ENCODE measurements around the gene PCDH9. TPM values are rescaled to one million over a fixed set of nuclear protein-coding genes. Genes with fewer than 3 reads are reported as not detected.

The PCDH9 gene
- total and polyA plus RNA-seq, 12 donors, result 2.9 to 32.0 (median 15.4) TPM

DNA sequence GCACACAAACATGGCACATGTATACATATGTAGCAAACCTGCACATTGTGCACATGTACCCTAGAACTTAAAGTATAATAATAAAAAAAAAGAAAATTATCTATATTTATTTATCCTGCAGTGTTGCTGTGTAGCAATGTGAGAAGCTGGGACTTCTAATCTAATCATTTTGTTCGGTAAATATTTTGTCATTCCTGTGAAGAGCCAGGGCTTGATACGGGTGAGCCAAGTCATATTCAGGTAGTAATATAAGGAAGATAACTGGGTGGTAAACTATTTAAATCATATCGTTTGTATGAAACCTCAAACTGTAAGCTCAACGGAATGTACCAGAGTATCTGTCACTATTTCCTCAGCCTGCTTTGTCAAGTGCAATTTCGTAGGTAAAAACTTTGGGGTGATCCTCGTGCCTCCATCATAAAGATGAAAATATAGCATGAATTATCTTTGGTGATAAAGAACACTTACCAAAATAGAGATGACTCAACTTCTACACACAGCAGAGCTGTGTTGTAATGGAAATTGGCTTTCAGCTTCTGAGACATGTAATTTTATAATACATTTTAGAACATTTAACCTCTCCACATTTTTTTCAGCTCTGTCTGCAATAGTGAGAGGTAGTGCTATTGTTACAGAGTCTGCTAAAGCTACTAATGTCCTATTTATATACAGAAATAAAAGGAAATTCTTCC lies 92.9 kb downstream of the PCDH9 start:
- ATAC-seq, result peak in 1 of 8 donors; percentile 48
- no peak for TF ChIP-seq CTCF (IDR thresholded peaks at IDR 0.05)
- H3K27me3 ChIP-seq, result no peaks in the 10 kb centered on the region
- H3K27ac ChIP-seq, result peak overlapping the region in 4 of 10 donors; percentile 78 to 83 (median 82)
- H3K36me3 ChIP-seq, result no peaks in the 10 kb centered on the region
- H3K9me3 ChIP-seq, result no peaks in the 10 kb centered on the region
- WGBS, 2 donors, result 49 to 65% methylated on average over 6 of the region's 6 CpGs
- intact Hi-C loops (cut with DNase I), result loop anchor here in 2 of 10 donors (5.0 kb wide), 1 partner anchor 95 kb away; the partner anchor contains the start of gene PCDH9 (in 2 of the 2)
- no peak for DNase-seq
- H3K4me1 ChIP-seq, result peaks cover 0 to 43% (median 14%) of the 10 kb centered on the region in 9 donors
- H3K4me3 ChIP-seq, result no peak overlapping the region

GRCh38 chr13:67136157-67136556 lies 94.0 kb downstream of the PCDH9 start:
- H3K4me3 ChIP-seq, result no peak overlapping the region
- no peaks in the 10 kb centered on the region for H3K9me3 ChIP-seq
- peaks cover 0 to 43% (median 14%) of the 10 kb centered on the region in 9 donors for H3K4me1 ChIP-seq
- no peaks in the 10 kb centered on the region for H3K27me3 ChIP-seq
- TF ChIP-seq CTCF (IDR thresholded peaks at IDR 0.05), result no peak
- intact Hi-C loops (cut with DNase I), result loop anchor here in 2 of 10 donors (5.0 kb wide), 1 partner anchor 96 kb away; the partner anchor contains the start of gene PCDH9 (in 2 of the 2)
- DNase-seq (no peak), ATAC-seq (peak in 6 of 8 donors; percentile 50 to 84 (median 62))
- H3K27ac ChIP-seq, result peak overlapping the region in 6 of 10 donors; percentile 14 to 83 (median 80)
- 56 to 66% methylated on average over 5 of the region's 5 CpGs for WGBS, 2 donors
- no peaks in the 10 kb centered on the region for H3K36me3 ChIP-seq

DNA sequence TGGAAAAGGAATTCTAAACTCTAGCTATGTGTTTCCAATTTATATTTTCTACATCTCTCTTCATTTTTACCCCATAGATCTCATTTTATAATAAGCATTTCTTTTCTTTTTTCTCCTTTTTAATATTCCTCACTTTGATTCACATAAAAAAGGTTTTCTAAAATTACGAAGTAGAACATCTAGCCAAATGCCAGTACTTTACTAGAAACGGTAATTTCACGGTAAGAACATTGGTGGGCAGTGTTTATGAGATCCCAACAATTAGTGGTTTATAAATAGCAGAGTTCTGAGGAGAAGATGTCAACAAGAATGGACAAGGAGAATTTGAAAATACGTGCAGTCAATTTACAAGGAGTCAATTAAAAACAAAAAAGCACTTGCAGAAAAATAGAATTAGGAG lies 94.8 kb downstream of the PCDH9 start:
- no peak for TF ChIP-seq CTCF (IDR thresholded peaks at IDR 0.05)
- Histone ChIP-seq H3K27ac (peak overlapping the region in 8 of 10 donors; percentile 14 to 83 (median 73)), H3K36me3 (no peaks in the 10 kb centered on the region), H3K4me3 (no peak overlapping the region), H3K4me1 (peaks cover 0 to 42% (median 14%) of the 10 kb centered on the region in 9 donors), H3K27me3 (no peaks in the 10 kb centered on the region), H3K9me3 (no peaks in the 10 kb centered on the region)
- ATAC-seq, result peak in 1 of 8 donors; percentile 28
- WGBS, 2 donors, result 47 to 64% methylated on average over 4 of the region's 4 CpGs
- no peak for DNase-seq
- intact Hi-C loops (cut with DNase I), result loop anchor here in 2 of 10 donors (5.0 kb wide), 1 partner anchor 97 kb away; the partner anchor contains the start of gene PCDH9 (in 2 of the 2)

GRCh38 chr13:67134417-67135129 lies 95.6 kb downstream of the PCDH9 start:
- H3K9me3 ChIP-seq, result no peaks in the 10 kb centered on the region
- peak overlapping the region in 9 of 10 donors; percentile 2 to 40 (median 30) for H3K4me3 ChIP-seq
- H3K36me3 ChIP-seq, result no peaks in the 10 kb centered on the region
- intact Hi-C loops (cut with DNase I), result loop anchor here in 4 of 10 donors (5.0 kb wide), 3 partner anchors 42 to 98 kb away; partner anchors contain the start of gene PCDH9 (in 2 of the 4)
- no peaks in the 10 kb centered on the region for H3K27me3 ChIP-seq
- DNase-seq, result no peak
- peaks cover 0 to 42% (median 14%) of the 10 kb centered on the region in 9 donors for H3K4me1 ChIP-seq
- H3K27ac ChIP-seq, result peak overlapping the region; percentile 33 to 83 (median 73)
- WGBS, 2 donors, result 13 to 22% methylated on average over 7 of the region's 7 CpGs
- peak in 6 of 8 donors; percentile 42 to 68 (median 61) for ATAC-seq
- TF ChIP-seq CTCF (IDR thresholded peaks at IDR 0.05), result no peak
